GM13976 (cell line): ENCODE results near the gene ZNF732.

Source experiments
- DNase-seq: peaks from one replicate; pipeline ENCODE4 v3.0.0; 2012; ENCODE audit warnings: low spot score
- CTCF ChIP-seq: IDR thresholded peaks from 2 replicates; pipeline ENCODE4 v1.5.1; 2012; ENCODE audit warnings: borderline replicate concordance, mild to moderate bottlenecking; ENCODE audit not compliant: insufficient read depth; ENCODE audit errors: extremely low read depth, missing control alignments, control extremely low read depth
- in situ Hi-C: fragments of 300-500 bp; cut with MboI; formaldehyde crosslinking; loops from one replicate; pipeline ENCODE4 v1.12.0; 2022; ENCODE audit warnings: low sequenced_read_pairs, mixed read lengths, inconsistent platforms; ENCODE audit not compliant: unreplicated experiment

The ZNF732 gene

GRCh38 chr4:234178-234577 is 71.1 kb downstream of the ZNF732 start:
- in situ Hi-C loops = no loop called here
- no peak for TF ChIP-seq CTCF
- no peak for DNase-seq

- no peak for DNase-seq
- in situ Hi-C loops = no loop called here
- no peak for TF ChIP-seq CTCF
Observed at GRCh38 chr4:223913-224497, 81.3 kb downstream of the ZNF732 start.
